NCI-H446 treated with DMSO at 0.1 percent for 48 hours (cell line): Measurements from ENCODE around the gene MLANA.

ENCODE experiments used
- DNase-seq: peaks from one replicate; lab custom pipeline; 2025; lab: John Stamatoyannopoulos, UW

The MLANA gene

GRCh38 chr9:5900622-5901021 lies 9.9 kb downstream of the MLANA start:
- no peak for DNase-seq

- DNase-seq, result no peak
Measured at GRCh38 chr9:5902377-5902776, 11.7 kb downstream of the MLANA start.

GRCh38 chr9:5908918-5909317 lies 18.2 kb downstream of the MLANA start:
- no peak for DNase-seq

GRCh38 chr9:5909976-5910375 lies 19.3 kb downstream of the MLANA start:
- no peak for DNase-seq

- no peak for DNase-seq
Measured at GRCh38 chr9:5910413-5911057, 19.8 kb downstream of the MLANA start.

GRCh38 chr9:5915438-5915837 lies 24.7 kb downstream of the MLANA start:
- DNase-seq, result no peak

- DNase-seq, result no peak
Measured at GRCh38 chr9:5917273-5917672, 26.6 kb downstream of the MLANA start.

GRCh38 chr9:5917888-5918287 lies 27.2 kb downstream of the MLANA start:
- DNase-seq, result no peak

- DNase-seq, result no peak
Measured at GRCh38 chr9:5918460-5918859, 27.8 kb downstream of the MLANA start.

GRCh38 chr9:5920860-5921328 lies 30.2 kb downstream of the MLANA start:
- DNase-seq, result no peak

GRCh38 chr9:5922192-5922591 lies 31.5 kb downstream of the MLANA start:
- no peak for DNase-seq

- DNase-seq, result no peak
Measured at GRCh38 chr9:5931657-5932056, 41.0 kb downstream of the MLANA start.

- DNase-seq, result no peak
Measured at GRCh38 chr9:5938449-5938848, 47.8 kb downstream of the MLANA start.

- DNase-seq, result no peak
Measured at GRCh38 chr9:5939530-5939929, 48.8 kb downstream of the MLANA start.

- no peak for DNase-seq
Measured at GRCh38 chr9:5941214-5941613, 50.5 kb downstream of the MLANA start.

- DNase-seq, result no peak
Measured at GRCh38 chr9:5945112-5945511, 54.4 kb downstream of the MLANA start.

- no peak for DNase-seq
Measured at GRCh38 chr9:5947912-5948311, 57.2 kb downstream of the MLANA start.

- DNase-seq, result no peak
Measured at GRCh38 chr9:5949103-5949699, 58.5 kb downstream of the MLANA start.

- DNase-seq, result no peak
Measured at GRCh38 chr9:5950261-5950660, 59.6 kb downstream of the MLANA start.

- DNase-seq, result no peak
Measured at GRCh38 chr9:5951686-5952211, 61.1 kb downstream of the MLANA start.

- no peak for DNase-seq
Measured at GRCh38 chr9:5953743-5954707, 63.3 kb downstream of the MLANA start.

- DNase-seq, result no peak
Measured at GRCh38 chr9:5957166-5957565, 66.5 kb downstream of the MLANA start.

GRCh38 chr9:5958273-5958672 lies 67.6 kb downstream of the MLANA start:
- DNase-seq, result no peak
